ENCODE results near the gene MTA2.

- TF ChIP-seq SUZ12 (IDR thresholded peaks at IDR 0.05; ENCODE audit: extremely low read depth, insufficient read depth, insufficient read length) = no peak
- TF ChIP-seq YY1 (IDR thresholded peaks at IDR 0.05; ENCODE audit: insufficient read depth, insufficient read length) = no peak
- TF ChIP-seq ZNF274 (IDR thresholded peaks at IDR 0.05; ENCODE audit: low read depth, low read length) = no peak
Measured at GRCh38 chr11:62621567-62622470, 20.2 kb upstream of the MTA2 start, which contains the start of gene B3GAT3.

Data from NT2/D1 (cell line).